B cell (primary cell): ENCODE measurements around the gene SLC7A11. TPM values are rescaled to one million over a fixed set of nuclear protein-coding genes. Genes with fewer than 3 reads are reported as not detected.

Source experiments
- ATAC-seq: fragments of 200-7000 bp; cut with Tn5 transposase; one replicate; pipeline ENCODE4 v1.10.0; 2021; ENCODE audit warnings: low read depth, mild to moderate bottlenecking, moderate number of reproducible peaks, moderate library complexity
- CTCF ChIA-PET: fragments of 350-600 bp; sonication (Branson Sonifier 250); formaldehyde crosslinking; loops from one replicate; lab custom pipeline; 2021; ENCODE audit warnings: antibody characterized with exemption, inconsistent platforms; lab: Charles Lee
- POLR2A ChIA-PET: fragments of 350-600 bp; sonication (Branson Sonifier 250); formaldehyde crosslinking; loops from one replicate; lab custom pipeline; 2021; ENCODE audit warnings: antibody characterized with exemption; lab: Charles Lee
- DNase-seq: peaks from one replicate; pipeline ENCODE4 v3.0.0; 2013
- H2AFZ ChIP-seq: 2 replicates; pipeline ENCODE4 v1.6.1; 2012; ENCODE audit warnings: mild to moderate bottlenecking, low read depth, low read length; ENCODE audit not compliant: insufficient read depth, poor library complexity, severe bottlenecking
- H3K27ac ChIP-seq, 2 donors: 1 replicate in 1 of 2; 2 replicates in 1 of 2; pipeline ENCODE4 v1.5.1; 2012 to 2013; ENCODE audit warnings: low read length in 2 of 2, mild to moderate bottlenecking in 2 of 2, moderate library complexity in 1 of 2
- H3K27me3 ChIP-seq, 4 experiments: fragments of 200-600 bp in 1 of 4; sonication (generic) in 1 of 4; replicated peaks in 1 of 4; 1 replicate in 2 of 4; 2 replicates in 2 of 4; pipeline versions ENCODE4 v1.6.1 to v1.7.0; 2013 to 2016; ENCODE audit warnings: low read length in 3 of 4, mild to moderate bottlenecking in 2 of 4, mixed read lengths in 1 of 4, moderate library complexity in 1 of 4; ENCODE audit not compliant: insufficient read depth in 4 of 4, control insufficient read depth in 3 of 4; ENCODE audit errors: control extremely low read depth in 1 of 4
- H3K36me3 ChIP-seq, 2 experiments: replicated peaks in 1 of 2; 1 replicate in 1 of 2; 2 replicates in 1 of 2; pipeline versions ENCODE4 v1.6.1 to v1.7.1; 2013; ENCODE audit warnings: low read length in 1 of 2; ENCODE audit not compliant: insufficient read depth in 2 of 2, control insufficient read depth in 1 of 2; ENCODE audit errors: control extremely low read depth in 1 of 2, extremely low read depth in 1 of 2
- H3K4me1 ChIP-seq, 2 donors: fragments of 200-600 bp in 1 of 2; sonication (generic) in 1 of 2; 1 replicate in 1 of 2; 2 replicates in 1 of 2; pipeline versions ENCODE4 v1.5.1 to v1.6.1; 2013 to 2017; ENCODE audit warnings: low read length in 2 of 2; ENCODE audit not compliant: control insufficient read depth in 2 of 2, insufficient read depth in 2 of 2
- H3K4me2 ChIP-seq: replicated peaks from 2 replicates; pipeline ENCODE3; 2012; ENCODE audit warnings: mild to moderate bottlenecking, low read depth, low read length; ENCODE audit not compliant: poor library complexity, severe bottlenecking
- H3K4me3 ChIP-seq, 5 experiments: fragments of 200-600 bp in 1 of 5; sonication (generic) in 1 of 5; 1 replicate in 3 of 5; 2 replicates in 2 of 5; pipeline versions ENCODE4 v1.5.1 to v1.7.0; 2011 to 2016; ENCODE audit warnings: low read length in 4 of 5, mild to moderate bottlenecking in 4 of 5, low read depth in 2 of 5, control low read depth in 1 of 5, moderate library complexity in 1 of 5; ENCODE audit not compliant: insufficient read depth in 1 of 5; ENCODE audit errors: control extremely low read depth in 1 of 5, extremely low read depth in 1 of 5
- H3K79me2 ChIP-seq: fragments of 200-600 bp; sonication (generic); one replicate; pipeline ENCODE4 v1.6.0; 2016; ENCODE audit warnings: low read length; ENCODE audit not compliant: control insufficient read depth, insufficient read depth
- H3K9ac ChIP-seq: fragments of 200-600 bp; sonication (generic); 2 replicates; pipeline ENCODE4 v1.6.1; 2017; ENCODE audit warnings: mild to moderate bottlenecking, low read length, moderate library complexity
- H3K9me3 ChIP-seq, 3 donors: one replicate each; pipeline versions ENCODE4 v1.6.1 to v1.7.1; 2013; ENCODE audit warnings: low read length in 2 of 3; ENCODE audit not compliant: control insufficient read depth in 2 of 3, insufficient read depth in 1 of 3; ENCODE audit errors: control extremely low read depth in 1 of 3
- H4K20me1 ChIP-seq: 2 replicates; pipeline ENCODE4 v1.6.0; 2012; ENCODE audit warnings: mild to moderate bottlenecking, low read length; ENCODE audit not compliant: insufficient read depth, control insufficient read depth, poor library complexity, severe bottlenecking
- H3K27ac Mint-ChIP-seq: one replicate; pipeline ENCODE4 v1.8.0; 2021; ENCODE audit warnings: mixed read lengths
- H3K27me3 Mint-ChIP-seq: one replicate; pipeline ENCODE4 v1.8.0; 2021; ENCODE audit warnings: mixed read lengths
- H3K4me1 Mint-ChIP-seq: one replicate; pipeline ENCODE4 v1.8.0; 2021; ENCODE audit warnings: mixed read lengths
- H3K4me3 Mint-ChIP-seq: one replicate; pipeline ENCODE4 v1.8.0; 2021; ENCODE audit warnings: mixed read lengths
- H3K9me3 Mint-ChIP-seq: one replicate; pipeline ENCODE4 v1.8.0; 2022; ENCODE audit warnings: mixed read lengths; ENCODE audit not compliant: insufficient read depth
- CTCF ChIP-seq: fragments of 200-600 bp; IDR thresholded peaks from one replicate; pipeline ENCODE4 v1.8.0; 2022; ENCODE audit warnings: antibody characterized with exemption, mild to moderate bottlenecking
- EZH2 ChIP-seq: IDR thresholded peaks from 2 replicates; pipeline ENCODE4 v1.6.1; 2012; ENCODE audit warnings: borderline replicate concordance, low read depth, mild to moderate bottlenecking, moderate library complexity, low read length; ENCODE audit not compliant: insufficient read depth, poor library complexity, severe bottlenecking
- WGBS: methylation state at CpG from one replicate; pipeline ENCODE4 v1.1.5; 2013; ENCODE audit warnings: missing lambda C conversion rate; ENCODE audit not compliant: insufficient coverage; 5-methylcytosine and 5-hydroxymethylcytosine counted together
- intact Hi-C: fragments of 100-400 bp; cut with micrococcal nuclease; formaldehyde crosslinking; loops from one replicate; pipeline ENCODE4 v1.10.0; 2022
- polyA plus RNA-seq: library from polyadenylated mRNA; depleted of rRNA; stranded (reverse); fragments of >200 nt; gene quantifications from 2 replicates; pipeline ENCODE4 v1.2.3, GENCODE V29; 2012
- total RNA-seq, 2 donors: library from RNA; stranded (reverse); fragments of 120-200 nt in 1 of 2; gene quantifications; 1 replicate in 1 of 2; 2 replicates in 1 of 2; pipeline versions ENCODE4 v1.2.3 to v1.2.4, GENCODE V29; 2013 to 2022

Gene SLC7A11
- total and polyA plus RNA-seq, 2 donors (not counting 1 experiment from before 2014, with no cell fraction given): 0.01 to 0.22 TPM

- Mint-ChIP-seq H3K9me3 (no peaks in the 10 kb centered on the region), H3K27ac (no peak overlapping the region), H3K27me3 (no peaks in the 10 kb centered on the region), H3K4me3 (no peak overlapping the region), H3K4me1 (no peaks in the 10 kb centered on the region)
- Histone ChIP-seq H3K4me3 (no peak overlapping the region), H4K20me1 (no peaks in the 10 kb centered on the region), H3K4me2 (no peak overlapping the region), H3K4me1 (no peaks in the 10 kb centered on the region), H3K27me3 (no peaks in the 10 kb centered on the region), H3K9ac (no peak overlapping the region), H2AFZ (no peak overlapping the region), H3K36me3 (no peaks in the 10 kb centered on the region), H3K9me3 (no peaks in the 10 kb centered on the region), H3K79me2 (no peaks in the 10 kb centered on the region), H3K27ac (no peak overlapping the region)
- no peak for ATAC-seq
- ChIA-PET POLR2A (no interaction called here), CTCF (no interaction called here)
- DNase-seq: no peak
- TF ChIP-seq EZH2: no peak
- TF ChIP-seq CTCF: no peak
- intact Hi-C loops: no loop called here
- no CpG with 5 or more reads among the region's 3 CpGs for WGBS
Observed at GRCh38 chr4:138247643-138248042, 5.5 kb upstream of the SLC7A11 start.

- ChIA-PET POLR2A (no interaction called here), CTCF (interaction anchor here (1.3 kb wide), 1 partner anchor 13 kb away, joined by 3 read pairs; no protein-coding TSS in a partner anchor)
- H3K4me2 ChIP-seq: no peak overlapping the region
- H4K20me1 ChIP-seq: no peaks in the 10 kb centered on the region
- Mint-ChIP-seq H3K9me3 (no peaks in the 10 kb centered on the region), H3K4me1 (peaks cover 12% of the 10 kb centered on the region), H3K27ac (no peak overlapping the region), H3K4me3 (no peak overlapping the region), H3K27me3 (no peaks in the 10 kb centered on the region)
- no peak for TF ChIP-seq EZH2
- no peak for TF ChIP-seq CTCF
- intact Hi-C loops: no loop called here
- no CpG with 5 or more reads among the region's 3 CpGs for WGBS
- no peak for ATAC-seq
- H3K4me1 ChIP-seq: peaks cover 7 to 8% of the 10 kb centered on the region in 2 donors
- no peaks in the 10 kb centered on the region for H3K36me3 ChIP-seq
- H3K27ac ChIP-seq: no peak overlapping the region
- H3K9ac ChIP-seq: no peak overlapping the region
- H3K27me3 ChIP-seq: no peaks in the 10 kb centered on the region
- no peak overlapping the region for H3K4me3 ChIP-seq
- H3K79me2 ChIP-seq: no peaks in the 10 kb centered on the region
- no peak for DNase-seq
- H2AFZ ChIP-seq: no peak overlapping the region
- no peaks in the 10 kb centered on the region for H3K9me3 ChIP-seq
Observed at GRCh38 chr4:138243369-138243768, 1.2 kb upstream of the SLC7A11 start.
